Measurements from ENCODE around the gene XKR7.

GRCh38 chr20:32034581-32035425 is 66.9 kb downstream of the XKR7 start:
- TF ChIP-seq, protein P1, sequence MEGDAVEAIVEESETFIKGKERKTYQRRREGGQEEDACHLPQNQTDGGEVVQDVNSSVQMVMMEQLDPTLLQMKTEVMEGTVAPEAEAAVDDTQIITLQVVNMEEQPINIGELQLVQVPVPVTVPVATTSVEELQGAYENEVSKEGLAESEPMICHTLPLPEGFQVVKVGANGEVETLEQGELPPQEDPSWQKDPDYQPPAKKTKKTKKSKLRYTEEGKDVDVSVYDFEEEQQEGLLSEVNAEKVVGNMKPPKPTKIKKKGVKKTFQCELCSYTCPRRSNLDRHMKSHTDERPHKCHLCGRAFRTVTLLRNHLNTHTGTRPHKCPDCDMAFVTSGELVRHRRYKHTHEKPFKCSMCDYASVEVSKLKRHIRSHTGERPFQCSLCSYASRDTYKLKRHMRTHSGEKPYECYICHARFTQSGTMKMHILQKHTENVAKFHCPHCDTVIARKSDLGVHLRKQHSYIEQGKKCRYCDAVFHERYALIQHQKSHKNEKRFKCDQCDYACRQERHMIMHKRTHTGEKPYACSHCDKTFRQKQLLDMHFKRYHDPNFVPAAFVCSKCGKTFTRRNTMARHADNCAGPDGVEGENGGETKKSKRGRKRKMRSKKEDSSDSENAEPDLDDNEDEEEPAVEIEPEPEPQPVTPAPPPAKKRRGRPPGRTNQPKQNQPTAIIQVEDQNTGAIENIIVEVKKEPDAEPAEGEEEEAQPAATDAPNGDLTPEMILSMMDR (conservative IDR thresholded peaks at IDR 0.05; ENCODE audit: low read depth, low read length), result peak; percentile 41; the same call in 1 of the 2 replicates
- no peak for TF ChIP-seq EZH2 (IDR thresholded peaks at IDR 0.05; ENCODE audit: low read length, unreplicated experiment)

All from PC-3 (cell line).